GM12878 (cell line): ENCODE data around the gene SFXN5. TPM values are rescaled to one million over a fixed set of nuclear protein-coding genes. Genes with fewer than 3 reads are reported as not detected.

Experiments
- ATAC-seq: fragments of 200-7000 bp; cut with Tn5 transposase; 3 replicates; pipeline ENCODE4 v1.9.1; 2020; ENCODE audit warnings: mild to moderate bottlenecking, moderate library complexity
- BruUV-seq: library from RNA; stranded (reverse); fragments of 400-500 nt; replicated peaks from 2 replicates; lab custom pipeline; 2021; lab: Mats Ljungman, UMichigan
- CTCF ChIA-PET: fragments of 300-600 bp; sonication (Branson Sonifier 250); formaldehyde crosslinking; extraction: SDS; loops from one replicate; lab custom pipeline; 2021; ENCODE audit warnings: inconsistent platforms; lab: Yijun Ruan, JAX
- POLR2A ChIA-PET: fragments of 350-600 bp; formaldehyde crosslinking; extraction: SDS; loops from one replicate; lab custom pipeline; 2021; ENCODE audit warnings: inconsistent platforms; lab: Charles Lee
- RAD21 ChIA-PET: fragments of 300-600 bp; sonication (Branson Sonifier 250); formaldehyde crosslinking; loops from one replicate; lab custom pipeline; 2023; ENCODE audit warnings: antibody characterized with exemption; ENCODE audit not compliant: unreplicated experiment; lab: Charles Lee
- SMC1A ChIA-PET: fragments of 300-600 bp; sonication (Branson Sonifier 250); formaldehyde crosslinking; loops from one replicate; lab custom pipeline; 2023; ENCODE audit not compliant: unreplicated experiment, uncharacterized antibody; lab: Charles Lee
- DNase-seq: peaks from one replicate; pipeline ENCODE4 v3.0.0-alpha.2; 2011; ENCODE audit warnings: low read depth, low spot score
- FAIRE-seq: peaks from 3 replicates; lab custom pipeline; 2011; peaks lifted over from hg19 to GRCh38; lab: Jason Lieb, UNC
- H2AFZ ChIP-seq: 2 replicates; pipeline ENCODE4 v1.6.0; 2011; ENCODE audit warnings: low read depth, low read length, control low read depth; ENCODE audit not compliant: control insufficient read depth
- H3K27ac ChIP-seq: 2 replicates; pipeline ENCODE4 v1.5.1; 2011; ENCODE audit warnings: control low read depth; ENCODE audit not compliant: control insufficient read depth, insufficient read depth
- H3K27me3 ChIP-seq, 2 experiments: replicated peaks in 1 of 2; 2 replicates each; pipeline versions ENCODE4 v1.6.0 to v1.6.1; 2011; ENCODE audit warnings: low read length in 1 of 2; ENCODE audit not compliant: control insufficient read depth in 2 of 2, insufficient read depth in 2 of 2
- H3K36me3 ChIP-seq, 2 experiments: 2 replicates each; pipeline ENCODE4 v1.5.1; 2011; ENCODE audit warnings: low read length in 1 of 2; ENCODE audit not compliant: control insufficient read depth in 2 of 2, insufficient read depth in 2 of 2
- H3K4me1 ChIP-seq: 2 replicates; pipeline ENCODE4 v1.6.1; 2011; ENCODE audit warnings: mild to moderate bottlenecking, low read length, moderate library complexity, mixed read lengths; ENCODE audit not compliant: control insufficient read depth, insufficient read depth
- H3K4me2 ChIP-seq: 2 replicates; pipeline ENCODE4 v1.6.0; 2011; ENCODE audit warnings: control low read depth; ENCODE audit not compliant: control insufficient read depth, insufficient read depth
- H3K4me3 ChIP-seq: fragments of 200-600 bp; sonication (generic); 2 replicates; pipeline ENCODE4 v1.5.1; 2016
- H3K79me2 ChIP-seq: 2 replicates; pipeline ENCODE4 v1.6.0; 2011; ENCODE audit warnings: low read length; ENCODE audit not compliant: control insufficient read depth, insufficient read depth
- H3K9ac ChIP-seq: 2 replicates; pipeline ENCODE4 v1.8.0; 2011; ENCODE audit warnings: low read length, control low read depth, mixed read lengths; ENCODE audit not compliant: control insufficient read depth, insufficient read depth
- H3K9me3 ChIP-seq: replicated peaks from 3 replicates; pipeline ENCODE4 v1.5.1; 2011; ENCODE audit warnings: mild to moderate bottlenecking, low read length; ENCODE audit not compliant: control insufficient read depth, insufficient read depth
- H4K20me1 ChIP-seq: 2 replicates; pipeline ENCODE4 v1.6.0; 2011; ENCODE audit not compliant: control insufficient read depth, insufficient read depth
- CTCF ChIP-seq, 3 experiments: IDR thresholded peaks in 2 of 3; conservative IDR thresholded peaks in 1 of 3; 2 replicates each; pipeline ENCODE4 v1.5.1; 2011; ENCODE audit warnings: low read depth in 3 of 3, low read length in 3 of 3, mild to moderate bottlenecking in 3 of 3, control low read depth in 2 of 3, moderate library complexity in 2 of 3, inconsistent platforms in 1 of 3, mixed read lengths in 1 of 3; ENCODE audit not compliant: control insufficient read depth in 2 of 3, insufficient read depth in 1 of 3; ENCODE audit errors: extremely low read depth in 1 of 3
- NBN ChIP-seq: fragments of 450-650 bp; IDR thresholded peaks from 2 replicates; pipeline ENCODE4 v1.6.1; 2016
- NRF1 ChIP-seq: conservative IDR thresholded peaks from 2 replicates; pipeline ENCODE4 v1.6.1; 2011; ENCODE audit warnings: mild to moderate bottlenecking, low read depth, low read length, improper control_type of control experiment
- PAX5 ChIP-seq: IDR thresholded peaks from 2 replicates; pipeline ENCODE4 v1.6.1; 2011; ENCODE audit warnings: low read depth, low read length, borderline replicate concordance
- RCOR1 ChIP-seq: conservative IDR thresholded peaks from 2 replicates; pipeline ENCODE4 v1.6.1; 2012; ENCODE audit warnings: low read depth, low read length, improper control_type of control experiment
- SMAD5 ChIP-seq: IDR thresholded peaks from 2 replicates; pipeline ENCODE4 v1.6.1; 2016; ENCODE audit warnings: antibody characterized with exemption, low read depth
- YBX1 ChIP-seq: fragments of 450-650 bp; IDR thresholded peaks from 2 replicates; pipeline ENCODE4 v1.6.1; 2016; ENCODE audit warnings: antibody characterized with exemption
- ZNF24 ChIP-seq: fragments of 450-650 bp; IDR thresholded peaks from 2 replicates; pipeline ENCODE4 v1.6.1; 2017; ENCODE audit warnings: antibody characterized with exemption, mild to moderate bottlenecking
- ZNF622 ChIP-seq: fragments of 450-650 bp; IDR thresholded peaks from 2 replicates; pipeline ENCODE4 v1.6.1; 2017; ENCODE audit warnings: mild to moderate bottlenecking, inconsistent platforms
- WGBS: methylation state at CpG from one replicate; pipeline ENCODE4 v1.1.6; 2016; ENCODE audit warnings: low lambda C conversion rate; ENCODE audit not compliant: insufficient replicate concordance, insufficient coverage; ENCODE audit errors: missing lambda C conversion rate; 5-methylcytosine and 5-hydroxymethylcytosine counted together
- in situ Hi-C: fragments of 300-500 bp; cut with MboI; formaldehyde crosslinking; loops from 9 replicates; pipeline ENCODE4 v1.14.3; 2018; ENCODE audit warnings: mixed read lengths
- intact Hi-C: fragments of 100-400 bp; cut with micrococcal nuclease; formaldehyde crosslinking; loops from one replicate; pipeline ENCODE4 v1.14.2; 2022; ENCODE audit not compliant: unreplicated experiment
- polyA plus RNA-seq, 11 experiments: library from polyadenylated mRNA; depleted of rRNA in 4 of 11; unstranded in 6 of 11; stranded (reverse) in 5 of 11; fragments of >200 nt; fragmentation: Nextera tagmentation in 4 of 11; fragmentation: Illumina TruSeq in 1 of 11; extraction: Ambion mirVana in 4 of 11; extraction: Trizol in 1 of 11; gene quantifications; 1 replicate in 1 of 11; 2 replicates in 10 of 11; pipeline versions ENCODE4 v1.2.1 to v1.2.3, GENCODE V29; 2011 to 2016; ENCODE audit warnings: inconsistent platforms in 2 of 11, missing spikeins in 2 of 11, low read depth in 1 of 11
- total RNA-seq, 4 experiments: library from RNA; depleted of rRNA in 3 of 4; stranded (reverse); fragments of >200 nt in 3 of 4; fragmentation: Illumina TruSeq in 1 of 4; extraction: Trizol in 1 of 4; gene quantifications; 2 replicates each; pipeline versions ENCODE4 v1.2.1 to v1.2.3, GENCODE V29; 2013 to 2021
- TF ChIP-seq, protein P1 (sequence below): fragments of 450-650 bp; formaldehyde crosslinking; IDR thresholded peaks from 2 replicates; pipeline ENCODE4 v1.5.0; 2022; ENCODE audit warnings: mild to moderate bottlenecking, missing genetic modification characterization
- TF ChIP-seq, protein P2 (sequence below): IDR thresholded peaks from 2 replicates; pipeline ENCODE4 v1.6.1; 2012; ENCODE audit warnings: low read depth, low read length, improper control_type of control experiment
- TF ChIP-seq, protein P3 (sequence below): fragments of 450-650 bp; IDR thresholded peaks from 2 replicates; pipeline ENCODE4 v1.6.1; 2017; ENCODE audit warnings: low read depth, mild to moderate bottlenecking, moderate library complexity

The SFXN5 gene
- total and polyA plus RNA-seq, 10 of the 15 experiments (the other 5 are each of a cell fraction or from before 2014, with no cell fraction given), result 3.3 to 15.9 (median 11.2) TPM

DNA sequence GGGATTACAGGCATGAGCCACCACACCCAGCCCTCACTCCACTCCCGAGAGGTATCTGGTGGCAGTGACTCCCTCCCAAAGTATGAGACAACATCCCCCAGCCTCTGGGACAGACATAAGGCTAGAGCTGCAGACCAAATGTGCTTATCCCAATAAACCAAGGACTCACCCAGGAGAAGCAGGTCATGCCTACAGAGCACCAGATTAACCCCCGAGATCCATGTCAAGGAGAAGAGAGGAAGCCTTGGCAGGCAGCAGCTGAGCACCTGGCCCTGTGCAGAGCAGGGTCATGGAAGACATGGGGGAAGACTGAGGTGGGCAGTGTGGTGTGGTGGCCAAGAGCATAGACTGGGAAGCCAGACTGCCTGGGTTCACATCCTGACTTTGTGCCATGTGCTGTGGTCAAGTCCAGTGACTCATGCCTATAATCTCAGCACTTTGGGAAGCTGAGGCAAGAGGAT is 34.0 kb upstream of the SFXN5 start (continued):
- TF ChIP-seq CTCF (IDR thresholded peaks at IDR 0.05 in 2 of 3, conservative IDR thresholded peaks at IDR 0.05 in 1 of 3; ENCODE audit: control insufficient read depth in 2 of 3, extremely low read depth in 1 of 3, insufficient read depth in 1 of 3, low read depth in 3 of 3, low read length in 3 of 3), result no peak

DNA sequence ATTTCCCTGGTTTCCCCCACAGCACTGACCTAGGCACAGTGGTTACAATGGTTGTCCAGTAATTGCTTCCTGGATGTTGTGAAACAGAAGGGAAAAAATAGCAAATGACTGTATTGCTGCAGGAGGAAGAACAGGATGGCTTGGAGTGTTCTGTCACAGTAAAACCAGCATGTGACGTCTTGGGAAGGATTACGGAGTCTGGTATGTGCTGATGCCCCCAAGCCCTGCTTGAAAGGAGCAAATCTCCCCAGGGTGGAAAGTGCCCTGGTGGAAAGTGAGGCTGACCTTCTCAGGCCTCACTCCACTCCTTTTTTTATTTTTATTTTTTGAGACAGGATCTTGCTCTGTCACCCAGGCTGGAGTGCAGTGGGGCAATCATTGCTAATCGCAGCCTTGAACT is 33.4 kb upstream of the SFXN5 start:
- no peak overlapping the region for H3K4me3 ChIP-seq
- BruUV-seq, result no TSS peak
- H3K4me1 ChIP-seq, result no peaks in the 10 kb centered on the region
- no peak overlapping the region for H3K4me2 ChIP-seq
- CTCF ChIA-PET, result no interaction called here
- H3K79me2 ChIP-seq, result no peaks in the 10 kb centered on the region
- H3K9me3 ChIP-seq, result no peaks in the 10 kb centered on the region
- RAD21 ChIA-PET, result no interaction called here
- in situ Hi-C loops, result no loop called here
- no peak overlapping the region for H3K9ac ChIP-seq
- no peak for FAIRE-seq
- TF ChIP-seq ZNF622 (no peak), PAX5 (no peak), NRF1 (no peak), RCOR1 (no peak), ZNF24 (no peak), YBX1 (no peak), NBN (no peak), SMAD5 (no peak)
- TF ChIP-seq, protein P1, sequence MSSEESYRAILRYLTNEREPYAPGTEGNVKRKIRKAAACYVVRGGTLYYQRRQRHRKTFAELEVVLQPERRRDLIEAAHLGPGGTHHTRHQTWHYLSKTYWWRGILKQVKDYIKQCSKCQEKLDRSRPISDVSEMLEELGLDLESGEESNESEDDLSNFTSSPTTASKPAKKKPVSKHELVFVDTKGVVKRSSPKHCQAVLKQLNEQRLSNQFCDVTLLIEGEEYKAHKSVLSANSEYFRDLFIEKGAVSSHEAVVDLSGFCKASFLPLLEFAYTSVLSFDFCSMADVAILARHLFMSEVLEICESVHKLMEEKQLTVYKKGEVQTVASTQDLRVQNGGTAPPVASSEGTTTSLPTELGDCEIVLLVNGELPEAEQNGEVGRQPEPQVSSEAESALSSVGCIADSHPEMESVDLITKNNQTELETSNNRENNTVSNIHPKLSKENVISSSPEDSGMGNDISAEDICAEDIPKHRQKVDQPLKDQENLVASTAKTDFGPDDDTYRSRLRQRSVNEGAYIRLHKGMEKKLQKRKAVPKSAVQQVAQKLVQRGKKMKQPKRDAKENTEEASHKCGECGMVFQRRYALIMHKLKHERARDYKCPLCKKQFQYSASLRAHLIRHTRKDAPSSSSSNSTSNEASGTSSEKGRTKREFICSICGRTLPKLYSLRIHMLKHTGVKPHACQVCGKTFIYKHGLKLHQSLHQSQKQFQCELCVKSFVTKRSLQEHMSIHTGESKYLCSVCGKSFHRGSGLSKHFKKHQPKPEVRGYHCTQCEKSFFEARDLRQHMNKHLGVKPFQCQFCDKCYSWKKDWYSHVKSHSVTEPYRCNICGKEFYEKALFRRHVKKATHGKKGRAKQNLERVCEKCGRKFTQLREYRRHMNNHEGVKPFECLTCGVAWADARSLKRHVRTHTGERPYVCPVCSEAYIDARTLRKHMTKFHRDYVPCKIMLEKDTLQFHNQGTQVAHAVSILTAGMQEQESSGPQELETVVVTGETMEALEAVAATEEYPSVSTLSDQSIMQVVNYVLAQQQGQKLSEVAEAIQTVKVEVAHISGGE (CRISPR knock-in tag), result no peak
- TF ChIP-seq, protein P2, sequence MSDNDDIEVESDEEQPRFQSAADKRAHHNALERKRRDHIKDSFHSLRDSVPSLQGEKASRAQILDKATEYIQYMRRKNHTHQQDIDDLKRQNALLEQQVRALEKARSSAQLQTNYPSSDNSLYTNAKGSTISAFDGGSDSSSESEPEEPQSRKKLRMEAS, result no peak
- TF ChIP-seq, protein P3, sequence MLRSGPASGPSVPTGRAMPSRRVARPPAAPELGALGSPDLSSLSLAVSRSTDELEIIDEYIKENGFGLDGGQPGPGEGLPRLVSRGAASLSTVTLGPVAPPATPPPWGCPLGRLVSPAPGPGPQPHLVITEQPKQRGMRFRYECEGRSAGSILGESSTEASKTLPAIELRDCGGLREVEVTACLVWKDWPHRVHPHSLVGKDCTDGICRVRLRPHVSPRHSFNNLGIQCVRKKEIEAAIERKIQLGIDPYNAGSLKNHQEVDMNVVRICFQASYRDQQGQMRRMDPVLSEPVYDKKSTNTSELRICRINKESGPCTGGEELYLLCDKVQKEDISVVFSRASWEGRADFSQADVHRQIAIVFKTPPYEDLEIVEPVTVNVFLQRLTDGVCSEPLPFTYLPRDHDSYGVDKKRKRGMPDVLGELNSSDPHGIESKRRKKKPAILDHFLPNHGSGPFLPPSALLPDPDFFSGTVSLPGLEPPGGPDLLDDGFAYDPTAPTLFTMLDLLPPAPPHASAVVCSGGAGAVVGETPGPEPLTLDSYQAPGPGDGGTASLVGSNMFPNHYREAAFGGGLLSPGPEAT, result no peak
- H3K27me3 ChIP-seq, result peaks cover 0 to 1% of the 10 kb centered on the region in 2 experiments; a peak in 3 of 4 replicates
- SMC1A ChIA-PET, result no interaction called here
- intact Hi-C loops, result no loop called here
- no peak overlapping the region for H3K27ac ChIP-seq
- DNase-seq, result no peak
- no peak for ATAC-seq
- POLR2A ChIA-PET, result no interaction called here
- 75% methylated on average over 3 of the region's 3 CpGs for WGBS
- H4K20me1 ChIP-seq, result no peaks in the 10 kb centered on the region
- H2AFZ ChIP-seq, result no peak overlapping the region
- H3K36me3 ChIP-seq, result no peaks in the 10 kb centered on the region
